EL (cell line): ENCODE results near the gene HS3ST3A1.
"Not testable (repeated sequence)": the region's sequence is repeated elsewhere in the genome, so short reads cannot be mapped to it uniquely, and the experiment has no call there.

ENCODE experiments used
- DNase-seq: peaks from one replicate; pipeline ENCODE4 v3.0.0-alpha.2; 2016

Gene HS3ST3A1

GRCh38 chr17:13569398-13570123 is 32.2 kb downstream of the HS3ST3A1 start:
- DNase-seq = no peak

- DNase-seq = no peak
Observed at GRCh38 chr17:13568582-13569397, 32.9 kb downstream of the HS3ST3A1 start.

DNA sequence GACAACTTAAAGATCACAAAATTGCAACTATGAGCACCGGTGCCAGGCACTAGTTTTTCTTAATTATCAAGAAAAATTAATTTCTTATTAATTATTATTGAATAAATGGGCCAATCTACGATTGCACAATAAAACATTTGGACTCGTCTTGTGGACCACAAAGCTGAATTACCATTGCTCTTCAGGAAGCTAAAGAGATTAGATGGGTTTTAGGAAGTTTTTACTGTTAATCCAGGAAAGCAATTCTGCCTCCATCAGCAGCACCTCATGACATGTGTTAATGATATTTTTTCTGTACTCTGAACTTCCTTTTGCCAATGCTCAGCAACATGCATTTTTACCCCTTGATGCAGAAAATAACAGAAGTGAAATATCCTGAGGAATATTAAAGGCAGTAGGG is 37.9 kb downstream of the HS3ST3A1 start:
- DNase-seq = no peak

DNA sequence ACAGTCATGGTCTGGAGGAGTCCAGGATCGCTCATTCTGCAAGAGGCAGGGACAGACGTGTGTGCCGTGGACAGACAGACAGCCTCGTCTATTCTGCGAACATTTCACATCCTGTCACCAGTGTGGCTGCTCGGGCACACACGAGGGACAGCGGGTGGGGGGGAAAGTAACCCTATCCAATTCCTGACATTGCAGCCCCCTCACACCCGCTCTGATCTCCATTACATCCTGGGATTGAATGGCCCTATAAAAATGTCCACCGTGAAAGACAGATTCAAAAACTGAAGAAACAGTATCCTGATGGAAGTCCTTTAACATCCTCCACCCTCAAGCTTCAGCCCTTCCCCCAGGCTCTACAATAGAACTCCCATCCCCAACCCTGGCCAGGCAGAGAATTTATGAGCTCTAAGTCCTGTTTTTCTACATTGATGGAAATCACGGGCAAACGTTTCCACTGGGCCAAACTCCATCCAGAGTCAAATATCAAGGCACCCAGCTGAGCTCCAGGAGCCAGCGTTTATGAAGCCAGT is 39.4 kb downstream of the HS3ST3A1 start:
- peak; percentile 93 for DNase-seq

DNA sequence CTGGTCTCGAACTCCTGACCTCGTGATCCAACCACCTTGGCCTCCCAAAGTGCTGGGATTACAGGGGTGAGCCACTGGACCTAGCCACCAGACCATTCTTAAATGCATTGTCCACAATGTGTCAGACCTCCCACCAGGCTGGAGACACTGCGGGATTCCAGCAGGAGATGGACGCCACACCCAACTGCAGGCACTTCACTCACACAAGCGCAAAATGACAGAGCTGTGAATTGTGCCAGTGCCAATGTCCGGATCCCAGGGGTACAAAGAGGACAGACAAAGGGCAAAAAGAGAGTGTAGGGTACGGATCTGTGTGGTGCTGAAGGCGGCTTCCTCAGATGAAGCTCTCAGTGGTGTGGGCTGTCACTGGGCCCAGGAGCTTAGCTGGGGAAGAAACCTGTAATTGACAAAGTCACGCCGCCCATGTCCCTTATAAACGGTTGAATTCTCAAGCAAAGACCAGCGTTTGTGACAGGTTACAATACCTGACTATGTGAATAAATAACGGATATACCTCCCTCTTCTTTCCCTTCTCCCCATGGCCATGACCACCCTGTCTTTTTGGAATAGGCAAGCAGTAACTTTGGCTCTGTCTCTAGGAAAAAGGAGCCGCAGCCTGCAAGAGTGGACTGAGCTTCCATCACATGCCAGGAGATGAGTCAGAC is 40.0 kb downstream of the HS3ST3A1 start:
- DNase-seq = no peak

DNA sequence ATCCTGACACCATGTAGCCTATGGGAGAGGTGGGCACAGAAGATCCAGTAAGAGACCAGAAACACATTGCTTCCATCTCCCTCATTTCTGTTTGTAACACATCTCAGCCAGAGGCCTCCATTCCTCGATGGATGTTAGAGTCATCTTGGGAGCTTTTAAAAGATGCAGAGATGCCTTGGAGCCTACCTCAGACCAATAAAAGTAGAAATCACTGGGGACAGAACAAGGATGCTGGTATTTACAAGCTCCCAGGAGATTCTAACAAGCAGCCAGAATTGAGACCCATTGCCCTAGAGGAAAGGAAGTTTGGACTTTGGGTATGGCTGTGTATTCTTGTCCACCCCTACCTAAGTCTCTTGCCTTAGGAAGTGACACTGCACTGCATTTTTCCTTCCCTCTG is 40.8 kb downstream of the HS3ST3A1 start:
- DNase-seq = no peak

DNA sequence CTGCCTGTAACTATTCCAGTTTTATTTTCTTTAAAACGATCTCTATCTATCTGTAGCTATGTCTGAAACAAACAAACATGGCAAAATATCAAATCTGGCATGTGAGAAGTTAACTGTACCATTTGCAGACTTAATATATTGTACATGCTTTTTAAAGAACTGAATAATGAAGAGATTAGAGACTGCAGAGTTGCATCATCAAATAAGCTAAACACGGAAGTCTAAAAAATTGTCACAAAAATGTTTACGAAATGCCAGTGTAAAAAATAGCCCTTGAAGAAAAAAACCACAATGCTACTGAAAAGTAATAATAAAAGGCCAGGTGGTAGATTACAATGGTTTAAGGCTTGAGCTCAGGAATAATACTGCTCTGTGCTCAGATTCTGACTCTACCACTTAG is 43.1 kb downstream of the HS3ST3A1 start:
- no peak for DNase-seq

DNA sequence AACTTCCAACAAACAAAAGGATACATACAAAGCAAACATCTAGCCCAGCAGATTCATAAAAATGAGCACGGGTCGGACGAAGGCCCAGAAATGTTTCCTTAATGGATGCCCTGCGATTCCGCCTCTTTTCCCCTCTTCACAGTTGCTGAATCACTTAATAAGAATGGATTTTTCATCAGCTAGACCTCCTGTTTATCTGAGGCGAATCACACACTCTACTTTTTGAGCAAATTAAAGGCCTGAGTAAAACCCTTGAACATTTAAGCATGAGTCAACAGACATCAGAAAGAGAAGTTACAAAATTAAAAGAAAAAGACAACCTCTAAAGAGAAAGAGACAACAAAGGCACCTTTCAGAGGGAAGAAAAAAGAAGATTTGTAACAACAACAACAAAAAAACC is 44.7 kb downstream of the HS3ST3A1 start:
- peak; percentile 73 for DNase-seq

DNA sequence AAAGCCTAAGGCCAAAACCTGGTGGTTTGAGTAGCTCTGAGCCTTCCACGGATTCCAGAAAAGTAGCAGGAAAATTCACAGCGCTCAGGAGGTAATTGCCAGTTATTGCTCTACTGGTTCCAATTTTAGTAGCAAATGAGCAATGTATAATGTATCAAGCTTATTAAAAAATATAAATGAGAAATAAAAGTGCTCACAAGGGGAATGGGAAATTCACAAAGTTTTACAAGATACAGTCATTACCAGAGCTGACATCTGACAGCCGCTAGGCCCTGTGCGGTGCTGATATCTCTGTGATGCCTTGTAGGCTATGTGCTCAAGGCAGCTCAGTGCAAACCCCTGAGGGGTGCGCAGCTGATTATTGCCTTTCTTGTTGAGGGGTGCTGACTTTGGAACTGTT is 47.5 kb downstream of the HS3ST3A1 start:
- DNase-seq = no peak

GRCh38 chr17:13550291-13550690 is 51.4 kb downstream of the HS3ST3A1 start:
- peak; percentile 63 for DNase-seq

GRCh38 chr17:13548576-13548975 is 53.2 kb downstream of the HS3ST3A1 start:
- not testable (repeated sequence) for DNase-seq

GRCh38 chr17:13546851-13547250 is 54.9 kb downstream of the HS3ST3A1 start:
- DNase-seq = no peak

DNA sequence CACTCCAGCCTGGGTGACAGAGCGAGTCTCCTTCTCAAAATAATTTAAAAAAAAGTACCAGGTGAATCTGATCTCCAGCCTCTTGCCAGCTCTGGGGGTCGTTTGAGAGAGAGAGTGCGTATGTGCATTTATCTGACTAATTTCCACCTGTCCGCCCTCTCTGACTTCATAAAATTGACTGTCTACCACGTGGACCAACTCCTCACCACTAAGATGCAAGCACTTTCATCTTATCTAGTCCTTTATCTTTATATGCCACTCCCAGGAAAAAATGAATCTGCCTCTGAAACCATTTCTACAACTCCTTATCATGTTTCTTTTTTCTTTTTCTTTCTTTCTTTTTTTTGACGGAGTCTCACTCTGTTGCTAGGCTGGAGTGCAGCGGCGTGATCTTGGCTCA is 55.8 kb downstream of the HS3ST3A1 start:
- DNase-seq = no peak

GRCh38 chr17:13544765-13545164 is 57.0 kb downstream of the HS3ST3A1 start:
- no peak for DNase-seq

GRCh38 chr17:13544292-13544691 is 57.4 kb downstream of the HS3ST3A1 start:
- DNase-seq = peak; percentile 96

GRCh38 chr17:13542636-13543035 is 59.1 kb downstream of the HS3ST3A1 start:
- peak; percentile 29 for DNase-seq

- DNase-seq = peak; percentile 97
Observed at GRCh38 chr17:13541032-13541480, 60.7 kb downstream of the HS3ST3A1 start.

DNA sequence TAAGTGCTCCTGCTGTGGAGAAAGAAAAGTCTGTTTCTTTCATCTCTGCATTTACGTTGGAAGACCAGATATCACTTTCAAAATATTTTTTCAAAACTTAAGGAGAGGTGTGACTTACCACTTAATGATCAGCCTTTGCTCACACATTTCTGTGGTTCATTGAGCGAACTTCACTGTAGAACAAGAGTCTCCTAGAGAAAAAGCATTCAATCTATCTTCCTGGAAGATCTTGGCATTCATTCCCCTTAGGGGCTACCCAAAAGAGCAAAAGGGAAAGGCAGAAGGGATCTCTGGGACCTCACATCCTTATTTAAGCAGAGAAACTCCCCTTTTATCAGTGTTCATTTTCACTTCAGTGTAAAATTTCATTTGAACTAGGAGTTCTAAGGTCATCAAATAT is 61.2 kb downstream of the HS3ST3A1 start:
- no peak for DNase-seq

GRCh38 chr17:13539421-13539820 is 62.3 kb downstream of the HS3ST3A1 start:
- DNase-seq = no peak

GRCh38 chr17:13538841-13539411 is 62.8 kb downstream of the HS3ST3A1 start:
- peak; percentile 37 for DNase-seq

DNA sequence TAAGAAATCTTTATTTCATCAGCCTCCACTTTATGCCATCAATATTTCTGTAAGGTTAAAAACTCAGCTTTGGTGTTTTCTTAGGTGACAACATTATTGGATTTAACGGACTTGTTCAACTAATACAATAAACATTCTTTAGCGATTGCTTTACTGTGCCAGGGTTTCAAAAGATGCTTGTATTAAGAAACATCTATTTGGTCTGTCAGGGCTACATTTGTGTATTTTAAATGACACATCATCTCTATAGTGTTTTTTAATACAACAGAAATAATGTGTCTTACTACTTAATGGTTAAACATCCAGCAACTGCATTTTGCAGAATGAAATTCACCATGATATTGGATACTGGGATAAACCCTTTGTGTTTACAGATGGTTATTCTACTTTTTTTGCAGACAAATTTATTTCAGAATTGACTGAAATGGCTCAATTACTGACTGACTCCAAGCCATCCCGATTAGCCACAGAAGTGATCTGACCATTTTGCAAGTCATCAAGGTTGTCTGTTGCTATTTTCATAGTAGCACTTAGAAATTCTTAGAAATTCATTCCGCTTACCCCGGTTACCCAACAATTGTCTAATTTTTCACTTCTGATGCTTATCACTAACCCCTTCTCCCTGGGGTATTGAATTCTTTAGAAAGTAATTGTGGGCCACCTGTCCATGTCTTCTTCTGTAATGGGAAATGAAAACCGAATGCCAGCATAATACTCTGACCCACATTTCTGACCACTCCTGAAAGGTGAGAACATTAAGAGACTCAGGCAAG is 63.7 kb downstream of the HS3ST3A1 start:
- no peak for DNase-seq

GRCh38 chr17:13537167-13537731 is 64.5 kb downstream of the HS3ST3A1 start:
- no peak for DNase-seq
